OCI-LY7 (cell line): ENCODE results near the gene SIPA1L3. TPM values are rescaled to one million over a fixed set of nuclear protein-coding genes. Genes with fewer than 3 reads are reported as not detected.

ENCODE experiments used
- BruUV-seq: library from RNA; stranded (reverse); fragments of 400-500 nt; replicated peaks from 2 replicates; lab custom pipeline; 2021; lab: Mats Ljungman, UMichigan
- CTCF ChIA-PET: fragments of 300-600 bp; sonication (Branson Sonifier 250); formaldehyde crosslinking; loops from one replicate; lab custom pipeline; 2022; ENCODE audit warnings: antibody characterized with exemption; ENCODE audit not compliant: unreplicated experiment; lab: Charles Lee
- POLR2A ChIA-PET: fragments of 300-600 bp; sonication (Branson Sonifier 250); formaldehyde crosslinking; loops from one replicate; lab custom pipeline; 2022; ENCODE audit warnings: antibody characterized with exemption; lab: Charles Lee
- DNase-seq: peaks from one replicate; pipeline ENCODE4 v3.0.0-alpha.2; 2015; ENCODE audit warnings: low spot score
- H2AFZ ChIP-seq: fragments of 200-600 bp; sonication (generic), shearing (Covaris generic); 2 replicates; pipeline ENCODE4 v1.6.1; 2014; ENCODE audit warnings: mild to moderate bottlenecking, antibody characterized with exemption, low read length, moderate library complexity
- H3K27ac ChIP-seq: fragments of 200-600 bp; sonication (generic); 2 replicates; pipeline ENCODE4 v1.5.1; 2014; ENCODE audit warnings: mixed run types, low read depth, mild to moderate bottlenecking, moderate library complexity, low read length, inconsistent platforms; ENCODE audit not compliant: poor library complexity, severe bottlenecking
- H3K36me3 ChIP-seq: fragments of 200-600 bp; sonication (generic); 2 replicates; pipeline ENCODE4 v1.6.1; 2014; ENCODE audit warnings: mild to moderate bottlenecking, antibody characterized with exemption, low read length, moderate library complexity, mixed read lengths; ENCODE audit not compliant: insufficient read depth
- H3K4me1 ChIP-seq: fragments of 200-600 bp; sonication (generic); 2 replicates; pipeline ENCODE4 v1.5.1; 2014; ENCODE audit warnings: mild to moderate bottlenecking, low read length; ENCODE audit not compliant: insufficient read depth, poor library complexity, severe bottlenecking
- H3K4me2 ChIP-seq: fragments of 200-600 bp; sonication (generic); 2 replicates; pipeline ENCODE4 v1.6.1; 2014; ENCODE audit warnings: mild to moderate bottlenecking, low read length
- H3K4me3 ChIP-seq: fragments of 200-600 bp; sonication (generic); 2 replicates; pipeline ENCODE4 v1.5.1; 2014; ENCODE audit warnings: mild to moderate bottlenecking, low read depth, low read length; ENCODE audit not compliant: poor library complexity, severe bottlenecking
- H3K79me2 ChIP-seq: fragments of 200-600 bp; sonication (generic); 2 replicates; pipeline ENCODE4 v1.6.1; 2016; ENCODE audit warnings: low read depth, mild to moderate bottlenecking, low read length, moderate library complexity, mixed read lengths; ENCODE audit not compliant: insufficient read depth
- H3K9me2 ChIP-seq: fragments of 200-600 bp; sonication (generic); 2 replicates; pipeline ENCODE4 v1.6.1; 2016; ENCODE audit warnings: mild to moderate bottlenecking, low read length, mixed read lengths; ENCODE audit not compliant: insufficient read depth
- H3K9me3 ChIP-seq: fragments of 200-600 bp; sonication (generic); 2 replicates; pipeline ENCODE4 v1.6.1; 2014; ENCODE audit warnings: mild to moderate bottlenecking, mixed run types, low read length, mixed read lengths
- H4K20me1 ChIP-seq: fragments of 200-600 bp; sonication (generic); 2 replicates; pipeline ENCODE4 v1.6.1; 2014; ENCODE audit warnings: mild to moderate bottlenecking, antibody characterized with exemption, low read length, moderate library complexity, mixed read lengths; ENCODE audit not compliant: insufficient read depth
- EZH2phosphoT487 ChIP-seq: fragments of 200-600 bp; sonication (generic); IDR thresholded peaks from 2 replicates; pipeline ENCODE4 v1.6.1; 2018; ENCODE audit warnings: low read depth, borderline replicate concordance, mild to moderate bottlenecking, mixed run types, antibody characterized with exemption, low read length, moderate library complexity, mixed read lengths
- intact Hi-C: fragments of 100-400 bp; cut with micrococcal nuclease; formaldehyde crosslinking; loops from one replicate; pipeline ENCODE4 v1.10.0; 2022; ENCODE audit not compliant: unreplicated experiment
- small RNA-seq: library from RNA; depleted of rRNA; stranded (forward); fragments of <200 nt; gene quantifications from one replicate; pipeline ENCODE3, GENCODE V24; 2014
- total RNA-seq, 2 experiments: library from RNA; depleted of rRNA in 1 of 2; stranded (reverse); fragments of >200 nt in 1 of 2; shearing (Covaris generic) in 1 of 2; gene quantifications; 2 replicates each; pipeline ENCODE4 v1.2.3, GENCODE V29; 2014 to 2022
- TF ChIP-seq, protein P1 (sequence below): fragments of 200-600 bp; sonication (generic); conservative IDR thresholded peaks from 2 replicates; pipeline ENCODE4 v1.5.1; 2014; ENCODE audit warnings: mild to moderate bottlenecking, antibody characterized with exemption, low read length, moderate library complexity, mixed read lengths

SIPA1L3 gene
- total RNA-seq, 2 experiments from 2014 or later: 21.2 to 84.4 TPM

GRCh38 chr19:38253788-38254187, 346.8 kb downstream of the SIPA1L3 start:
- Histone ChIP-seq H2AFZ (no peak overlapping the region), H3K4me2 (no peak overlapping the region), H3K79me2 (no peaks in the 10 kb centered on the region), H3K4me1 (peaks cover 5% of the 10 kb centered on the region), H3K36me3 (no peaks in the 10 kb centered on the region), H3K9me2 (no peaks in the 10 kb centered on the region), H3K4me3 (no peak overlapping the region), H4K20me1 (no peaks in the 10 kb centered on the region), H3K27ac (no peak overlapping the region), H3K9me3 (no peaks in the 10 kb centered on the region)
- intact Hi-C loops: no loop called here
- no peak for DNase-seq
- no TSS peak for BruUV-seq
- TF ChIP-seq, protein P1, sequence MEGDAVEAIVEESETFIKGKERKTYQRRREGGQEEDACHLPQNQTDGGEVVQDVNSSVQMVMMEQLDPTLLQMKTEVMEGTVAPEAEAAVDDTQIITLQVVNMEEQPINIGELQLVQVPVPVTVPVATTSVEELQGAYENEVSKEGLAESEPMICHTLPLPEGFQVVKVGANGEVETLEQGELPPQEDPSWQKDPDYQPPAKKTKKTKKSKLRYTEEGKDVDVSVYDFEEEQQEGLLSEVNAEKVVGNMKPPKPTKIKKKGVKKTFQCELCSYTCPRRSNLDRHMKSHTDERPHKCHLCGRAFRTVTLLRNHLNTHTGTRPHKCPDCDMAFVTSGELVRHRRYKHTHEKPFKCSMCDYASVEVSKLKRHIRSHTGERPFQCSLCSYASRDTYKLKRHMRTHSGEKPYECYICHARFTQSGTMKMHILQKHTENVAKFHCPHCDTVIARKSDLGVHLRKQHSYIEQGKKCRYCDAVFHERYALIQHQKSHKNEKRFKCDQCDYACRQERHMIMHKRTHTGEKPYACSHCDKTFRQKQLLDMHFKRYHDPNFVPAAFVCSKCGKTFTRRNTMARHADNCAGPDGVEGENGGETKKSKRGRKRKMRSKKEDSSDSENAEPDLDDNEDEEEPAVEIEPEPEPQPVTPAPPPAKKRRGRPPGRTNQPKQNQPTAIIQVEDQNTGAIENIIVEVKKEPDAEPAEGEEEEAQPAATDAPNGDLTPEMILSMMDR: no peak
- no peak for TF ChIP-seq EZH2phosphoT487
- CTCF ChIA-PET: no interaction called here
- POLR2A ChIA-PET: no interaction called here

DNA sequence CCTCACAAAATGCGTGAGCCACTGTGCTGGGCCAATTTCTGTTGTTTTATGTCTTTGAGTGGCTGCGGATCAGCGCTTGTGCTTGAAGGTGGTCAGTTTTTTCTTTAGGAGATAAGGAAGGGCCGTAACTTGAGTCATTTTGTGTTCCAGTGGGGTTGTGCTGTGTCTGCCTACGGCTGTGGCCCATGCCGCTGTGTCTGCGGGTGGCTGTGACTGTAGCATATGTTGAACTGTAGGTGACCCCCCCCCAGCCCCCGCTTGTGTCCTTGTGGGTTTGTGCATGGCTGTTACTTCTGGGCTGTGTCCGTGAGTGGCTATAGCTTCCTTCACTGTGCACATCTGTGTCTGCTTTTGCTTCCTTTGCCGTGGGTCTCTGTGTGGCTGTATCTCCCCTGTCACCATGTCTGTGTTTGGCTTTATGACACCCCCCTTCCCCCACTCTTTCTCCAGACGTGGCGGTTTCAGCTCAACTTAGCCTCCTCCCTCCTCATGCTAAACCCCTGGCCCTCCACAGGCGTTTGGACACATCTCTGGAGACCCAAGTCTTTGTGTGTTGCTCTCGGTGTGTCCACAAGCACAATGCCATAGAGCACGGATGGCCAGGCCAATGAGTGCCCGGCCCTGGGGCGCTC, 348.5 kb downstream of the SIPA1L3 start:
- Histone ChIP-seq H3K79me2 (no peaks in the 10 kb centered on the region), H3K4me2 (no peak overlapping the region), H2AFZ (no peak overlapping the region), H4K20me1 (no peaks in the 10 kb centered on the region), H3K9me3 (no peaks in the 10 kb centered on the region), H3K36me3 (no peaks in the 10 kb centered on the region), H3K4me1 (peaks cover 5% of the 10 kb centered on the region), H3K4me3 (no peak overlapping the region), H3K27ac (no peak overlapping the region), H3K9me2 (no peaks in the 10 kb centered on the region)
- CTCF ChIA-PET: no interaction called here
- DNase-seq: no peak
- no TSS peak for BruUV-seq
- TF ChIP-seq EZH2phosphoT487: no peak
- TF ChIP-seq, protein P1: no peak
- intact Hi-C loops: no loop called here
- POLR2A ChIA-PET: no interaction called here

Small RNA genes lying within 50 kb of the gene (small RNA-seq; reads per million reads assigned to genes)
- gene RN7SL663P: not detected

Other genes starting within 250 kb of the SIPA1L3 start
- gene ZNF607, start 187.4 kb upstream of the SIPA1L3 start, total RNA-seq (2014; rRNA removed; shearing (Covaris generic)): 5.5 and 6.3 TPM in 2 replicates
- 13.2 and 13.8 TPM in 2 replicates for gene ZNF607, start 187.4 kb upstream of the SIPA1L3 start, total RNA-seq (2022)
- 7.6 and 10.6 TPM in 2 replicates for gene ZNF573, start 127.6 kb upstream of the SIPA1L3 start, total RNA-seq (2014; rRNA removed; shearing (Covaris generic))
- 11.2 and 12.2 TPM in 2 replicates for gene ZNF573, start 127.6 kb upstream of the SIPA1L3 start, total RNA-seq (2022)
- gene WDR87, start 614 bp upstream of the SIPA1L3 start, total RNA-seq (2014; rRNA removed; shearing (Covaris generic)): 0.08 TPM in 1 of 2 replicates, not detected in the other
- 0.08 and 0.09 TPM in 2 replicates for gene WDR87, start 614 bp upstream of the SIPA1L3 start, total RNA-seq (2022)